ENCODE measurements around the gene POMT2. TPM values are rescaled to one million over a fixed set of nuclear protein-coding genes. Genes with fewer than 3 reads are reported as not detected.

The POMT2 gene
- total RNA-seq, 1 donor from 2014 or later: 13.4 TPM

DNA sequence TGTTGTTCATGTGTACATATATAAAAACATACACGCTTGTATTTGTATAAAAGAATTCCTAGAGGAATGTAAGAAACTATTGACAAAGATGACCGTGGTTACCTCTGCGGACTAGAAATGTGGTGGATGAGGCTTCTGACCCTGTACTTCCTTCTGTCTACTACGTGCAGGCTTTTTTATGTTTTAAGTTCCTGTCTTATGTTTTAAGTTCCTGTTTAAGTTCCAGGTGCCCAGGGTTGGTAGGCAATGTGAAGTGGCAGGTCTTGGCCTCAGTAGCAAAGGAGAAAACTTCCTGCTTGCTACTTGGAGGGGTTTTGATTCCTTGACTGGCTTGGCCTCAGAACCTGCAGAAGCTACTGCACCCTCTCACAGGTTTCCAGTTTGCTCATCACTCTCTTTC lies 11.6 kb downstream of the POMT2 start:
- intact Hi-C loops (cut with micrococcal nuclease): no loop called here
- DNase-seq: no peak
- Histone ChIP-seq H3K4me3 (no peak overlapping the region), H3K9me3 (replicated peaks) (no peaks in the 10 kb centered on the region), H3K27ac (replicated peaks) (no peak overlapping the region), H3K4me1 (peaks cover 14% of the 10 kb centered on the region), H3K36me3 (peaks cover 24% of the 10 kb centered on the region), H3K27me3 (ENCODE audit: low read depth) (no peaks in the 10 kb centered on the region)
- TF ChIP-seq, protein P1, sequence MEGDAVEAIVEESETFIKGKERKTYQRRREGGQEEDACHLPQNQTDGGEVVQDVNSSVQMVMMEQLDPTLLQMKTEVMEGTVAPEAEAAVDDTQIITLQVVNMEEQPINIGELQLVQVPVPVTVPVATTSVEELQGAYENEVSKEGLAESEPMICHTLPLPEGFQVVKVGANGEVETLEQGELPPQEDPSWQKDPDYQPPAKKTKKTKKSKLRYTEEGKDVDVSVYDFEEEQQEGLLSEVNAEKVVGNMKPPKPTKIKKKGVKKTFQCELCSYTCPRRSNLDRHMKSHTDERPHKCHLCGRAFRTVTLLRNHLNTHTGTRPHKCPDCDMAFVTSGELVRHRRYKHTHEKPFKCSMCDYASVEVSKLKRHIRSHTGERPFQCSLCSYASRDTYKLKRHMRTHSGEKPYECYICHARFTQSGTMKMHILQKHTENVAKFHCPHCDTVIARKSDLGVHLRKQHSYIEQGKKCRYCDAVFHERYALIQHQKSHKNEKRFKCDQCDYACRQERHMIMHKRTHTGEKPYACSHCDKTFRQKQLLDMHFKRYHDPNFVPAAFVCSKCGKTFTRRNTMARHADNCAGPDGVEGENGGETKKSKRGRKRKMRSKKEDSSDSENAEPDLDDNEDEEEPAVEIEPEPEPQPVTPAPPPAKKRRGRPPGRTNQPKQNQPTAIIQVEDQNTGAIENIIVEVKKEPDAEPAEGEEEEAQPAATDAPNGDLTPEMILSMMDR (IDR thresholded peaks at IDR 0.05; ENCODE audit: borderline replicate concordance): no peak

DNA sequence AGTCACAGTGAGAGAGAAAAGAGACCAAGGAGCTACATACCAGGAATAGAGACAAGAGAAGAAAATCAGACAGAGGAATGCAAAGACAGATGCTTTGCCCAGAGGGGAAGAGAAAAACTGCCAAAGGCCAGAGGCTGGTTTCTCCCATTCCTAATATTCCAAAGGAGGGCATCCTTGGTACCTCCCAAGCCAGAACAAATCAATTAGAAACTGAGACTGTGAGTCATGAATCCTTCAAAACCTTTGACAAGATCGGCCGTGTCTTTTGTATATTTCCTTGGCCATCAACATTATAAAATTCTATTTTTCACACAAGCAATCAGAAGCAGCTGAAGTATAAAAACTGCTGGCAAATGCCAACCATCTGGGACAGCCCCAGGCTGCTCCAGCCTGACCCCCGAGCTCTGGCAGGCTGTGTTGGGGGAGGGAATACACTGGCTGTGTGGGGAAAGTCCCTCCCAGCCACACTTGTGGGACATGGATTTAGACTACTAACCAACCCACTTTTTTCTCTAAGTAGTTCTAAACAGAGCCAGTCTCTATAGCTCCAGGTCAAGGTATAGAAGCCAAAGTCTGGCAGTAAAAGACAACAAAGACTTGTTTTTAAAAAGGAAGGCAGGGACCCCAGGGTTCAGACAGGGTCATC lies 13.7 kb downstream of the POMT2 start:
- Histone ChIP-seq H3K9me3 (replicated peaks) (no peaks in the 10 kb centered on the region), H3K27ac (replicated peaks) (peak overlapping the region; percentile 3), H3K27me3 (ENCODE audit: low read depth) (no peaks in the 10 kb centered on the region), H3K4me3 (no peak overlapping the region), H3K36me3 (peaks cover 44% of the 10 kb centered on the region), H3K4me1 (no peaks in the 10 kb centered on the region)
- intact Hi-C loops (cut with micrococcal nuclease): no loop called here
- DNase-seq: no peak
- TF ChIP-seq, protein P1 (IDR thresholded peaks at IDR 0.05; ENCODE audit: borderline replicate concordance): no peak

DNA sequence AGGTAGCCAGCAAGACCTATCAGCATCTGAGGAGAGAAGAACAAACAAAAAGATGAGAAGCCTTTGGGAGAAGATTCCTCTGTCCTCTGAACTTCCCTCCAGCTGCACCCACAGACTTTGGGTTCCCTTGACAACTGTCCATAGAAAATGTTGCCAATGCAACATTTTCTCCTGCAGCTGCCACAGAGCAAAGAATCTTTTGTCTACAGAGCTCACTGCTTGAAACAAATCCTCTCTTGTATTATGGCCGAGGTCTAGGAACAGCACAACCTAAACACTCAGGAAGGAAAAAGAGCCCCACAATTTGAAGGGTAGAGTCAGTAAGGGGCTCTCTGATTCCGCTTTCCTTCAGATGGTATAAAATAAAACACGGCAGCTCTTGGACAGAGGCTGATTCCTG lies 14.3 kb downstream of the POMT2 start:
- Histone ChIP-seq H3K27ac (replicated peaks) (peak overlapping the region; percentile 4), H3K27me3 (ENCODE audit: low read depth) (no peaks in the 10 kb centered on the region), H3K36me3 (peaks cover 44% of the 10 kb centered on the region), H3K9me3 (replicated peaks) (no peaks in the 10 kb centered on the region), H3K4me1 (peaks cover 4% of the 10 kb centered on the region), H3K4me3 (no peak overlapping the region)
- intact Hi-C loops (cut with micrococcal nuclease): no loop called here
- TF ChIP-seq, protein P1 (IDR thresholded peaks at IDR 0.05; ENCODE audit: borderline replicate concordance): no peak
- DNase-seq: no peak

DNA sequence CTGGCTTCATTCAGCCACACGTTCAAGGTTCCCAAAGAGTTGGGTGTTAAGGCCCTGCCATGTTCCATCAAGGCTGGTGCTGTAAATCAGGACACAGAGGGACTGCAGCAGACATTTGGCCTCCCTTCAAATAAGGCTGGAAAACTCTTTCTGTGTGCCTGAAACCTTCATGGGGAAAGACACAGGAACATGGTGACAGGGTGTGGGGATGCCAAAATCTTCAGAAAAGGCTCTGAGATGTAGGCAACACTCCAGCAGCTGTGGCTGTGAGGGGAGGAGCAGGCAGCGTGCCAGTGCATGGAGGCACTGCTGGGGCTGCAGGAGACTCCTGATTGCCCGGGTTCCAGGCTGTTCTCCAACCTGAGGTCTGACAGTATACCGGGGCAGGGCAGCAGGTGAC lies 15.0 kb downstream of the POMT2 start:
- H3K27ac ChIP-seq (replicated peaks): no peak overlapping the region
- TF ChIP-seq, protein P1 (IDR thresholded peaks at IDR 0.05; ENCODE audit: borderline replicate concordance): no peak
- no peak for DNase-seq
- peaks cover 8% of the 10 kb centered on the region for H3K4me1 ChIP-seq
- intact Hi-C loops (cut with micrococcal nuclease): no loop called here
- H3K27me3 ChIP-seq (ENCODE audit: low read depth): no peaks in the 10 kb centered on the region
- H3K4me3 ChIP-seq: no peak overlapping the region
- H3K9me3 ChIP-seq (replicated peaks): no peaks in the 10 kb centered on the region
- peaks cover 44% of the 10 kb centered on the region for H3K36me3 ChIP-seq

DNA sequence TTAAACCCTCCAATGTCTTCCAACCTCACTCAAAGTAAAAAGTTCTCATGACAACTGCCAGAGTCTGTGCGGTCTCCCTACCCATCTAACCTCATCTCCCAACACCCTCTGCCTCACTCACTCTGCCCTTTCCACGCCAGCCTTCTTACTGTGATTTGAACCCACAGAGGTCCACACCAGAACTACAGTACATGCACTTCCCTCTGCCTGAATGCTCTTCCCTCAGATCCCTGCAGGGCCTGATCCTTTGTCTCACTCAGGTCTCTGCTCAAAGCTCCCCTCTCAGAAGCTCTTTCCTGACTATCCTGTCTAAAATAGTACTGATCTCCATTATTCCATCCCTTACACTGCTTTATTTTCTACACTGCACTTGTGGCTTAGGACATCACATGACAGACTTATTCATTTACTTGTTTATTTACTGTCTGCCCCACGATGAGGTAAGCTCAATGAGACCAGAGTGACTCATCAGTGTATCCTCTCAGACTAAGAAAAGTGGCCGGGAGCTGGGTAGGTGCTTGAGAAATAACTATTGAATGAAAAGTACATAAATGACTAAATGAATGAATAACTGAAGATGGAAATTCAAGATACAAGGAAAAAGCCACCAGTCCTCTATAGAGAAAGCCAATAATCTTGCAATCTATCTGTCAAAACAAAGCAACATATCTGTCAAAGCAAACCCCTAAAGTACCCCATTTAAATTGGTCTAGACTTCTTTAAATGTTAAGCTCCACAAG lies 17.1 kb downstream of the POMT2 start:
- H3K27ac ChIP-seq (replicated peaks): no peak overlapping the region
- TF ChIP-seq, protein P1 (IDR thresholded peaks at IDR 0.05; ENCODE audit: borderline replicate concordance): no peak
- no peaks in the 10 kb centered on the region for H3K27me3 ChIP-seq (ENCODE audit: low read depth)

More for the DNA sequence above, 17.1 kb downstream of the POMT2 start:
- DNase-seq: no peak
- peaks cover 57% of the 10 kb centered on the region for H3K36me3 ChIP-seq
- peaks cover 12% of the 10 kb centered on the region for H3K4me1 ChIP-seq
- H3K9me3 ChIP-seq (replicated peaks): no peaks in the 10 kb centered on the region
- intact Hi-C loops (cut with micrococcal nuclease): no loop called here
- no peak overlapping the region for H3K4me3 ChIP-seq

All from left ventricle myocardium inferior (tissue), 1 donor.